Femur (tissue), 1 donor: Measurements from ENCODE around the gene PTPN18.

ENCODE experiments used
- DNase-seq: peaks from one replicate; pipeline ENCODE4 v3.0.0-alpha.2; 2017

PTPN18 gene

GRCh38 chr2:130365963-130366362 is 10.1 kb downstream of the PTPN18 start:
- no peak for DNase-seq

GRCh38 chr2:130366720-130367119 is 10.9 kb downstream of the PTPN18 start:
- DNase-seq, result no peak

DNA sequence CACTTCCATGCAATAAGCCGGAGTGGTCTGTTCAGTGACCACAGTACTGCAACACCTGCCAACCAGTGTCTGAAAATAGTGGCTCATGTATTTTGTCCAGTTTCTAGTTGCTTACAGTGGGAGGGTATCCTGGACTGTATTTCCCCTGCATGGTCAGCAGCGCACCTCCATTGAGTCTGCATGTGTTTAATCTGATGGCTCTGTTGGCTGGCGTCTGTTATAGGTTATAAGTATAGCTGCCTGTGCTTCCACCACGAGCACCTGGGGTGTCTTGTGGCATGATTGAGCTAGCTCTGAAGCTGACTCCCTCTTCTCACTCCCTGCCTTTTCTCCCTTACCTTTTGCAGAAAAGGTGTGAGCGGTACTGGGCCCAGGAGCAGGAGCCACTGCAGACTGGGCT is 12.9 kb downstream of the PTPN18 start:
- no peak for DNase-seq

DNA sequence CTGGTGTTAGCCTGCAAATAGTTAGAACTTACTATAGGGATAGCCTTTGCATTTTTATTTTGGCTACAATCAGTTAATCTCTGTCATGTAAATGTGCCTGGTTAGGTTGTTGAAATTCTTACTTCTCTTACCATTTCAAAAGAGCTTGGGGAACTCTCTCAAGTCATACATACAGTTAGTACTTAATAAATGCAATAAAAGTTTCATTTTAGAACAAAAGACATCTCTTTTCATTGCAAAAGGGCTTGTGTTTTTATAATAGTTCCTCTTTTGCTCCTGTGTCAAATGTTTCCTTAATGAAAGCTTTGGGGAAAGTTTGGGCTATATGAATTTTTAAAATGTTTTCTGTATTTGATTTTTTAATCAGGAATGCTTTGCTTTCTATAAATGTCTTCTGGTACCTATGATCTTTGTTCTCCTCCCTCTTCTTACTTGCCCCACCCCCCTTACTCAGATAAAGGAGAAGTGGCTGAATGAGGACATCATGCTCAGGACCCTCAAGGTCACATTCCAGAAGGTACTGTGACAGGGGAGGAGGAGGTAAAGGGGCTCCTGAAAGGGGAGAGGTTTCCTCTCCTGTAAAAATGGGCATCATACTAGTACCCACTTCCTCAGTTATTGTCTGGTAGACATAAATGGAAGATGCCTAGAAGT is 13.6 kb downstream of the PTPN18 start:
- DNase-seq, result no peak

GRCh38 chr2:130369965-130370341 is 14.1 kb downstream of the PTPN18 start:
- DNase-seq, result no peak

- DNase-seq, result no peak
Measured at GRCh38 chr2:130370490-130370889, 14.6 kb downstream of the PTPN18 start.

- DNase-seq, result no peak
Measured at GRCh38 chr2:130371723-130372054, 15.8 kb downstream of the PTPN18 start.

DNA sequence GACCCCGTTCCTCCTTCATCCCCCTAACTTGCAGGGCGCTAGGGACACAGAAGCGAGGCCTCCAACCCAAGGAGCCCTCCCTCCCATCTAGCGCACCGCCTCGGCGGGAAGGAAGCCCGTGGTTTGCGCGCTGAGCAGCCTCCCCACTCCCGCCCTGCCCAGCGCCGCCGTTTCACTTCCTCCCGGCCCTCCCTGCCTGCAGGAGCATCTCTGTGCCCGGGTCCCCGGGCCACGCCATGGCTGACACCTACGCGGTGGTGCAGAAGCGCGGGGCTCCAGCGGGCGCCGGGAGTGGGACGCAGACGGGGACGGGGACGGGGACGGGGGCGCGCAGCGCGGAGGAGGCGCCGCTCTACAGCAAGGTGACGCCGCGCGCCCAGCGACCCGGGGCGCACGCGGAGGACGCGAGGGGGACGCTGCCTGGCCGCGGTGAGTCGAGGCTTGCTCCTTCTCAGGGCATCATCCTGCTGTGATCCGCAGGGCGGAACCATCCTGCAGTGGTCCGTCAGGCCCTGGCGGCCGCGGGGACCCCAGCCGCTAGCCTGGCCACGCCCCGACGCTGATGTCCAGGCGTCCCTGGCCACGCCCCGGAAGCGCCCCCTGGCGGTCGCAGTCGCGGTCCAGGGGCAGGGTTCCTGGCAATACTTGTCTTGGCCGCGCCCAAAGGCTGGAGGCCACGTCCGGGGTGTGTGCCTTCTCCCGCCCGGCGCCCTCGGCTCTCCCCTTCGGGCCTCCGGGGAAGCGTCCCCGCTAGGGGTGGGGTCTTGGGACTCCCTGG is 16.4 kb downstream of the PTPN18 start:
- peak; percentile 92 for DNase-seq

- DNase-seq, result no peak
Measured at GRCh38 chr2:130372833-130373807, 17.3 kb downstream of the PTPN18 start.

DNA sequence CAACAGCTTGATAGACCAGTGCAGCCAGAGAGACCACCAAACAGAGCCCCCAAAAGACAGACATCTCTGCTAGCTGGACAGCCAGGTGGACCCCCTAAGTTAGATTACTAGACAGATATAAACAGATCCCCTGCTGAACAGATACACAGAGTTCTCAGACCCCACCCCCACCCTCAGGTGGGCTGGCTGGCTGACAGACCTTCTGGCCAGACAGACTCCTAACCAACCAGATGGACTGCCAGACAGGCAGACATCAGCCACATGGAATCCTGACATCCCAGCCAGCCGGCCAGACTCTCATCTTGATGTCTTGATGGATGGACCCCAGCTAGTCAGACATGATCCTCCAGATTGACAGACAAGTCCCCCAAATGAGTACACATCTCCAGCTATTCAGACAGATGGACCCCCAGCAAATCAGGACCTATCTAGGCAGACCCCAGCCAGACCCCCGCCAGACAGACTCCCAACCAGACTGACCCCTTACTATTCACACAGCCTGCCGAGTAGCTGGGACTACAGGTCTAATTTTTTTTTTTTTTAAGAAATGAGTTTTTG is 18.0 kb downstream of the PTPN18 start:
- DNase-seq, result no peak

- DNase-seq, result no peak
Measured at GRCh38 chr2:130374587-130375290, 18.9 kb downstream of the PTPN18 start.

DNA sequence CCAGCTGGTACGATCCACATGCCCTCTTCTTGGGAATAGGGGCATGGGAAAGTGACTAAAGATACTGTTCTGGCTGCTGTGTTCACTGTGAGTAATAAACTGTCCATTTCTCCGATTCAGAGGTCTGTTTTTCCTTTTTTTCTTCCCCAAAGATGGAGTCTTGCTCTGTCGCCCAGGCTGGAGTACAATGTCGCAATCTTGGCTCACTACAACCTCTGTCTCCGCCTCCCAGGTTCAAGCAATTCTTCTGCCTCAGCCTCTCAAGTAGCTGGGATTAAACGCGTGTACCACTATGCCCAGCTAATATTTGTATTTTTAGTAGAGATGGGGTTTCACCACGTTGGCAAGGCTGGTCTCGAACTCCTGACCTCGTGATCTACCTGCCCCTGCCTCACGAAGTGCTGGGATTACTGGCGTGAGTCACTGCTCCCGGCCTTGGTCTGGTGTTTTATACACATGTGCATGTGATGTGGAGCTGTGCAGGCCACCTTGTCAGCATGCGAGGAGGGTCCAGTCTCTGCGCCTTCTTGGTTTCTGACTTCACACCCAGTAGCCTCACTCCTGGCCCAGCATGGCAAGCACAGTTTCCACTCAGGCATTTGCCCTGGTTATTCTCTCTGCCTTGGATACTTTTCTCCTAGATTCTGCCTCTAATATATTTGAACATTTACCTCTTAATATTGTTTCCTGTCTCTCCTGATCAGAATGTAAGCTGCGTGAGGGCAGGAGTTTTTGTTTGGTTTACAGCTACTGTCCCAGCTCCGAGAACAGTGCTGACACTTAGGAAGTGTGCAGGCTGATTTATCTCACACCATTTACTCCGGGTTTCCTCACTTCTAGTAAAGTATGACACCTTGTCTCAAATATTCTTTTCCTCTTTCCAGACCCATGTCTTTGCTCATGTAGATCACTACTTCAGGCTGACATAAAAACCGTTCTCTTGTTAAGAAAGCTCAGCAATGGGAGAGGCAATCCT is 19.7 kb downstream of the PTPN18 start:
- no peak for DNase-seq

- no peak for DNase-seq
Measured at GRCh38 chr2:130376433-130377293, 20.8 kb downstream of the PTPN18 start.

DNA sequence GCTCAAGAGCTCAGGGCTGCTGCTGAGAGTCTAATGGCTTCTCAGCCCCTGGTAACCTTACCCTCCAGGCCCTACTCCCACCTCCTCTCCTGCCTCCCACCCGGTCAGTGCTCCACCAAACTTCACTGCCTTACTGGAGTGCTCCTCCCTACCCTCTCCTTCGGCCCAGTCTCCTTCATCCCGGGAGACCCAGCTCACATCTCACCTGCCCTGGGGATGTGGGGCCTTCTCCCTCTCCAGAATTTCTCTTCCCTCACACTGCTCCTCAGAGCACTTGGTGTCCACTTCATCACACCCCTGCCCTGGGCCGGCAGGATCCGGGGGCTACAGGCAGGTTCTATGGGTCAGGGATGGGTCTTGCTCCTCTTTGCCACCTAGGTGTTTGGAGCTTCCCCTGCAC is 21.6 kb downstream of the PTPN18 start:
- no peak for DNase-seq

- no peak for DNase-seq
Measured at GRCh38 chr2:130378206-130378897, 22.5 kb downstream of the PTPN18 start.

DNA sequence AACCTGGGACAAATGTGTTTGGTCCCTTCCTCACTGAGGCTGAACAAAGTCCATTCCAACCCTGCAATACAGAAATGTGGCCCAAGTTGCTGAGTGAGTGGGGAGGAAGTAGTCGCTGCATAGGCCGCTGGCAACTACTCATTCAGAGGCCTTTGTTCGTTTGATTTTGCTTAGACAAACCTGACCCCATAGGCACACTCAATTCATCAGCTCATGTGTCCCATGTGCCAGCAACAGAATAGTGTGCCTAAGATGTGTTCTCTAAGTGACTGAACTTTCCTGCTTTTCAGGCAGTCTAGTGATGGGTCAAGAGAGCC is 23.0 kb downstream of the PTPN18 start:
- no peak for DNase-seq

DNA sequence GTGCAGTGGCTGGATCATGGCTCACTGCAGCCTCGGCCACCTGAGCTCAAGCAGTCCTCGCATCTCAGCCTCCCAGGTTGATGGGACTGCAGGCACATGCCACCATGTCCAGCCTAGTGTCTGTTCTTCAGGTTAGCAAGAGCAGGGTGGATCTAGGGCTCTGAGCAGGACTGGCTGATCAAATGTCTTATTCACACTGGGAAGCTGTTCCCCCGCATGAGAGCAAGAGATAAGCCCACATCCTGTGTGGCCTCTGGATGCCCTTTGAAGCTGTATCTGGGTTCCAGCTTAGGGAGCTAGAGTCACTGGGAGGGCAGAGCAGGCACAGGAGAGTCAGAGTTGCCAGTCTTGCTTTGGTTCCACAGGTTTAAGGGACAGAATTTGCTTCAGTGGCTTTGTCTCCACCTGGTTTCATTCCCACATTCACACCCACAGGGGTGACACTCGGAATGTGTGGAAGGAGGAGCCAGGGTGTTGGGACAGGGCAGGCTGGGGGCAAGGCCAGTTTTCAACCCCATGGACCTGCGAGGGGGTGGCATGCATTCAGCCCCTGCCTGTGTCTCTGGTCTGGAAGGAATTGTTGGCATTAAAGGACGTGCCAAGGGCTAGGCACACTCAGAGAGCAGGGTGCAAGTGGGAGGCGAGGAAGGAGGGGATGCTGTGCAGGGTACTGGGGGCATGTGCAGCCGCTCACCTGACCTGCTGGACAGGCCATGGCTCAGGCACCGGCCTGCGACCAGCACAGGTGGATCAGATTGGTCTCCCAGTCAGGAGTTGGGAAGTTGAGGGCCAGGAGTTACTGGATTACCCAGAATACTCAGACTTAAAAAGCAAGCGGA is 24.5 kb downstream of the PTPN18 start:
- DNase-seq, result no peak

DNA sequence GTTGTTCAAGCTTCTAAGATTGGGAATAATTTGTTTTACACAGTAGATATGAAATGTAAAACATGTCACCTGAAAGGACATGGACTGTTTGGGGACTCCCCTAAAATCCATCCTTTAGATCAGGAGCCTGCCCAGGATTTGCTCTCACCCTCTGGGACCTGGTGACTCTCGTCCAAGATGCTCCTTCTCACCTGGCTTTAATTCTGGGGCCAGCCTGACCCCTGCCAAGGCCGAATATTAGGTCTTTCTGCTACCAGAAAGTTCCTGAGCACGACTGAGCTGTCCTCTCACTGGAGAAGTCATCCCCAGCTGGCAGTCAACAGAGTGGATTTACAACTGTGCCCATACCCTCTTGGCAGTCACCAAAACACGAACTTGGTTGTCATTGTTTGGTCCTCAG is 25.3 kb downstream of the PTPN18 start:
- no peak for DNase-seq

- no peak for DNase-seq
Measured at GRCh38 chr2:130381619-130382018, 25.8 kb downstream of the PTPN18 start.
